Superior temporal gyrus (tissue), 1 donor: Measurements from ENCODE around the gene FXYD2.

Experiments
- DNase-seq: peaks from one replicate; pipeline ENCODE4 v3.0.0-alpha.2; 2016; ENCODE audit errors: extremely low spot score

FXYD2 gene

GRCh38 chr11:117857734-117858414 is 33.3 kb upstream of the FXYD2 start:
- no peak for DNase-seq

- no peak for DNase-seq
These were observed 31.5 kb upstream of the FXYD2 start for GRCh38 chr11:117855912-117856651.

GRCh38 chr11:117855186-117855845 is 30.8 kb upstream of the FXYD2 start:
- DNase-seq: no peak

- no peak for DNase-seq
These were observed 27.8 kb upstream of the FXYD2 start for GRCh38 chr11:117852309-117852708.

- DNase-seq: peak; percentile 66
These were observed 27.3 kb upstream of the FXYD2 start for GRCh38 chr11:117851852-117852251.

- DNase-seq: no peak
These were observed 26.6 kb upstream of the FXYD2 start for GRCh38 chr11:117851106-117851505.

GRCh38 chr11:117849781-117850414 is 25.4 kb upstream of the FXYD2 start:
- DNase-seq: no peak

GRCh38 chr11:117843666-117844484 is 19.3 kb upstream of the FXYD2 start:
- peak; percentile 91 for DNase-seq

GRCh38 chr11:117842131-117842941 is 17.8 kb upstream of the FXYD2 start:
- DNase-seq: no peak

GRCh38 chr11:117841551-117842031 is 17.0 kb upstream of the FXYD2 start:
- no peak for DNase-seq

- DNase-seq: no peak
These were observed 16.5 kb upstream of the FXYD2 start for GRCh38 chr11:117840881-117841550.

- DNase-seq: no peak
These were observed 15.6 kb upstream of the FXYD2 start for GRCh38 chr11:117839936-117840813.

GRCh38 chr11:117839380-117839881 is 14.9 kb upstream of the FXYD2 start:
- DNase-seq: no peak

- no peak for DNase-seq
These were observed 14.4 kb upstream of the FXYD2 start for GRCh38 chr11:117838901-117839300.

- DNase-seq: no peak
These were observed 13.2 kb upstream of the FXYD2 start for GRCh38 chr11:117837791-117838190.

- no peak for DNase-seq
These were observed 12.7 kb upstream of the FXYD2 start for GRCh38 chr11:117837070-117837776.

- DNase-seq: no peak
These were observed 11.8 kb upstream of the FXYD2 start for GRCh38 chr11:117836077-117836960.
